ENCODE measurements around the gene SORBS2. TPM values are rescaled to one million over a fixed set of nuclear protein-coding genes. Genes with fewer than 3 reads are reported as not detected.
"Not testable (repeated sequence)": the region's sequence is repeated elsewhere in the genome, so short reads cannot be mapped to it uniquely, and the experiment has no call there.

The SORBS2 gene
- total RNA-seq, 5 donors from 2014 or later (not counting 1 experiment from before 2014, with no cell fraction given): 0.15 to 1.9 (median 0.98) TPM; not detected in 1

GRCh38 chr4:185711726-185712125 lies 100.3 kb downstream of the SORBS2 start:
- 89% methylated on average over 3 of the region's 4 CpGs for WGBS (ENCODE audit: insufficient coverage)
- no peaks in the 10 kb centered on the region for H3K36me3 Mint-ChIP-seq
- CTCF ChIA-PET: no interaction called here
- no peak overlapping the region for H3K4me3 Mint-ChIP-seq
- H3K27me3 Mint-ChIP-seq: peaks cover 21% of the 10 kb centered on the region in 2 donors
- DNase-seq (no peak), ATAC-seq (replicated peaks in 1 of 4) (no peak)
- no peaks in the 10 kb centered on the region for H3K4me1 ChIP-seq (ENCODE audit: control insufficient read depth in 1 of 2, extremely low read depth in 1 of 2, insufficient read depth in 2 of 2, low read length in 2 of 2)
- peaks cover 0 to 4% (median 0%) of the 10 kb centered on the region in 3 donors for H3K9me3 Mint-ChIP-seq
- no peak overlapping the region for H3K27ac Mint-ChIP-seq
- POLR2A ChIA-PET: interaction anchor here in 1 of 2 donors (0.6 kb wide), 1 partner anchor 57 kb away, joined by 3 read pairs; no protein-coding TSS in a partner anchor
- H3K9me3 ChIP-seq: no peaks in the 10 kb centered on the region
- no peak overlapping the region for H3K27ac ChIP-seq (ENCODE audit: low read length)
- H3K4me3 ChIP-seq (ENCODE audit: control insufficient read depth in 1 of 2, extremely low read depth in 1 of 2, low read length in 1 of 2): no peak overlapping the region
- no peaks in the 10 kb centered on the region for H3K36me3 ChIP-seq (ENCODE audit: control insufficient read depth in 2 of 2, extremely low read depth in 1 of 2, insufficient read depth in 1 of 2, low read length in 1 of 2)
- no peaks in the 10 kb centered on the region for H3K4me1 Mint-ChIP-seq
- peaks cover 0 to 9% of the 10 kb centered on the region in 2 experiments for H3K27me3 ChIP-seq (replicated peaks in 1 of 2; ENCODE audit: control insufficient read depth in 2 of 2, extremely low read depth in 1 of 2, insufficient read depth in 2 of 2, low read length in 1 of 2)

- H3K4me3 ChIP-seq (ENCODE audit: control insufficient read depth in 1 of 2, extremely low read depth in 1 of 2, low read length in 1 of 2): no peak overlapping the region
- peaks cover 0 to 4% (median 0%) of the 10 kb centered on the region in 3 donors for H3K9me3 Mint-ChIP-seq
- WGBS (ENCODE audit: insufficient coverage): 80% methylated on average over 9 of the region's 11 CpGs
- H3K4me1 ChIP-seq (ENCODE audit: control insufficient read depth in 1 of 2, extremely low read depth in 1 of 2, insufficient read depth in 2 of 2, low read length in 2 of 2): no peaks in the 10 kb centered on the region
- DNase-seq (no peak), ATAC-seq (replicated peaks in 1 of 4) (no peak)
- POLR2A ChIA-PET: no interaction called here
- H3K4me3 Mint-ChIP-seq: no peak overlapping the region
- H3K4me1 Mint-ChIP-seq: no peaks in the 10 kb centered on the region
- peaks cover 18 to 21% of the 10 kb centered on the region in 2 donors for H3K27me3 Mint-ChIP-seq
- no peak overlapping the region for H3K27ac Mint-ChIP-seq
- CTCF ChIA-PET: no interaction called here
- H3K27ac ChIP-seq (ENCODE audit: low read length): no peak overlapping the region
- H3K27me3 ChIP-seq (replicated peaks in 1 of 2; ENCODE audit: control insufficient read depth in 2 of 2, extremely low read depth in 1 of 2, insufficient read depth in 2 of 2, low read length in 1 of 2): peaks cover 0 to 9% of the 10 kb centered on the region in 2 experiments
- no peaks in the 10 kb centered on the region for H3K36me3 ChIP-seq (ENCODE audit: control insufficient read depth in 2 of 2, extremely low read depth in 1 of 2, insufficient read depth in 1 of 2, low read length in 1 of 2)
- no peaks in the 10 kb centered on the region for H3K9me3 ChIP-seq
- no peaks in the 10 kb centered on the region for H3K36me3 Mint-ChIP-seq
Measured at GRCh38 chr4:185710487-185710995, 101.5 kb downstream of the SORBS2 start.

- ATAC-seq (replicated peaks in 1 of 4) (no peak), DNase-seq (no peak)
- POLR2A ChIA-PET: no interaction called here
- H3K4me3 ChIP-seq (ENCODE audit: control insufficient read depth in 1 of 2, extremely low read depth in 1 of 2, low read length in 1 of 2): no peak overlapping the region
- no peak overlapping the region for H3K27ac ChIP-seq (ENCODE audit: low read length)
- Mint-ChIP-seq H3K9me3 (peaks cover 0 to 4% (median 0%) of the 10 kb centered on the region in 3 donors), H3K36me3 (no peaks in the 10 kb centered on the region), H3K4me3 (no peak overlapping the region), H3K27ac (no peak overlapping the region), H3K4me1 (no peaks in the 10 kb centered on the region), H3K27me3 (peaks cover 18 to 21% of the 10 kb centered on the region in 2 donors)
- CTCF ChIA-PET: no interaction called here
- no peaks in the 10 kb centered on the region for H3K36me3 ChIP-seq (ENCODE audit: control insufficient read depth in 2 of 2, extremely low read depth in 1 of 2, insufficient read depth in 1 of 2, low read length in 1 of 2)
- H3K27me3 ChIP-seq (replicated peaks in 1 of 2; ENCODE audit: control insufficient read depth in 2 of 2, extremely low read depth in 1 of 2, insufficient read depth in 2 of 2, low read length in 1 of 2): peaks cover 0 to 9% of the 10 kb centered on the region in 2 experiments
- no peaks in the 10 kb centered on the region for H3K9me3 ChIP-seq
- WGBS (ENCODE audit: insufficient coverage): no CpG with 5 or more reads among the region's 8 CpGs
- H3K4me1 ChIP-seq (ENCODE audit: control insufficient read depth in 1 of 2, extremely low read depth in 1 of 2, insufficient read depth in 2 of 2, low read length in 2 of 2): no peaks in the 10 kb centered on the region
Measured at GRCh38 chr4:185709802-185710486, 102.0 kb downstream of the SORBS2 start.

- Histone ChIP-seq H3K27ac (ENCODE audit: low read length) (no peak overlapping the region), H3K27me3 (replicated peaks in 1 of 2; ENCODE audit: control insufficient read depth in 2 of 2, extremely low read depth in 1 of 2, insufficient read depth in 2 of 2, low read length in 1 of 2) (peaks cover 0 to 9% of the 10 kb centered on the region in 2 experiments), H3K9me3 (no peaks in the 10 kb centered on the region), H3K36me3 (ENCODE audit: control insufficient read depth in 2 of 2, extremely low read depth in 1 of 2, insufficient read depth in 1 of 2, low read length in 1 of 2) (no peaks in the 10 kb centered on the region), H3K4me3 (ENCODE audit: control insufficient read depth in 1 of 2, extremely low read depth in 1 of 2, low read length in 1 of 2) (no peak overlapping the region), H3K4me1 (ENCODE audit: control insufficient read depth in 1 of 2, extremely low read depth in 1 of 2, insufficient read depth in 2 of 2, low read length in 2 of 2) (no peaks in the 10 kb centered on the region)
- DNase-seq (no peak), ATAC-seq (replicated peaks in 1 of 4) (no peak)
- Mint-ChIP-seq H3K9me3 (peaks cover 0 to 4% (median 0%) of the 10 kb centered on the region in 3 donors), H3K27me3 (peaks cover 14 to 15% of the 10 kb centered on the region in 2 donors), H3K4me1 (no peaks in the 10 kb centered on the region), H3K36me3 (no peaks in the 10 kb centered on the region), H3K27ac (no peak overlapping the region), H3K4me3 (no peak overlapping the region)
- no CpG with 5 or more reads among the region's 3 CpGs for WGBS (ENCODE audit: insufficient coverage)
- POLR2A ChIA-PET: no interaction called here
- CTCF ChIA-PET: no interaction called here
Measured at GRCh38 chr4:185708348-185708747, 103.6 kb downstream of the SORBS2 start.

- H3K9me3 ChIP-seq; H3K27ac Mint-ChIP-seq; H3K36me3 ChIP-seq (ENCODE audit: control insufficient read depth in 2 of 2, extremely low read depth in 1 of 2, insufficient read depth in 1 of 2, low read length in 1 of 2); H3K27ac ChIP-seq (ENCODE audit: low read length); H3K4me1 ChIP-seq (ENCODE audit: control insufficient read depth in 1 of 2, extremely low read depth in 1 of 2, insufficient read depth in 2 of 2, low read length in 2 of 2); H3K36me3 Mint-ChIP-seq; H3K4me3 ChIP-seq (ENCODE audit: control insufficient read depth in 1 of 2, extremely low read depth in 1 of 2, low read length in 1 of 2); ATAC-seq (replicated peaks in 1 of 4); POLR2A ChIA-PET; DNase-seq; H3K27me3 Mint-ChIP-seq; H3K27me3 ChIP-seq (replicated peaks in 1 of 2; ENCODE audit: control insufficient read depth in 2 of 2, extremely low read depth in 1 of 2, insufficient read depth in 2 of 2, low read length in 1 of 2); CTCF ChIA-PET; H3K9me3 Mint-ChIP-seq; H3K4me3 Mint-ChIP-seq; H3K4me1 Mint-ChIP-seq: not testable (repeated sequence)
- no CpG with 5 or more reads among the region's 4 CpGs for WGBS (ENCODE audit: insufficient coverage)
Measured at GRCh38 chr4:185707622-185708021, 104.4 kb downstream of the SORBS2 start.

GRCh38 chr4:185702147-185702663 lies 109.8 kb downstream of the SORBS2 start:
- WGBS (ENCODE audit: insufficient coverage): 66% methylated on average over 3 of the region's 8 CpGs
- H3K4me1 Mint-ChIP-seq: no peaks in the 10 kb centered on the region
- H3K9me3 ChIP-seq: no peaks in the 10 kb centered on the region
- H3K36me3 Mint-ChIP-seq: no peaks in the 10 kb centered on the region
- H3K27ac Mint-ChIP-seq: no peak overlapping the region
- no peaks in the 10 kb centered on the region for H3K4me1 ChIP-seq (ENCODE audit: control insufficient read depth in 1 of 2, extremely low read depth in 1 of 2, insufficient read depth in 2 of 2, low read length in 2 of 2)
- H3K9me3 Mint-ChIP-seq: peaks cover 0 to 4% (median 0%) of the 10 kb centered on the region in 3 donors
- H3K27me3 Mint-ChIP-seq: peaks cover 0 to 9% of the 10 kb centered on the region in 2 donors
- ChIA-PET CTCF (no interaction called here), POLR2A (no interaction called here)
- ATAC-seq (replicated peaks in 1 of 4) (no peak), DNase-seq (no peak)
- no peak overlapping the region for H3K4me3 ChIP-seq (ENCODE audit: control insufficient read depth in 1 of 2, extremely low read depth in 1 of 2, low read length in 1 of 2)
- H3K4me3 Mint-ChIP-seq: no peak overlapping the region
- peaks cover 0 to 7% of the 10 kb centered on the region in 2 experiments for H3K27me3 ChIP-seq (replicated peaks in 1 of 2; ENCODE audit: control insufficient read depth in 2 of 2, extremely low read depth in 1 of 2, insufficient read depth in 2 of 2, low read length in 1 of 2)
- no peaks in the 10 kb centered on the region for H3K36me3 ChIP-seq (ENCODE audit: control insufficient read depth in 2 of 2, extremely low read depth in 1 of 2, insufficient read depth in 1 of 2, low read length in 1 of 2)
- H3K27ac ChIP-seq (ENCODE audit: low read length): no peak overlapping the region
